ENCODE data around the gene BPNT1. TPM values are rescaled to one million over a fixed set of nuclear protein-coding genes. Genes with fewer than 3 reads are reported as not detected.

BPNT1 gene
- total and polyA plus RNA-seq, 2 experiments from 2014 or later, result 12.2 to 25.1 TPM

GRCh38 chr1:220019071-220019470, 70.5 kb downstream of the BPNT1 start:
- in situ Hi-C loops (cut with MboI), result no loop called here
- Histone ChIP-seq H3K4me3 (no peak overlapping the region), H3K4me1 (ENCODE audit: insufficient read depth) (peaks cover 2% of the 10 kb centered on the region), H3K4me2 (ENCODE audit: unreplicated experiment) (no peak overlapping the region), H3K9me3 (ENCODE audit: low read depth) (no peaks in the 10 kb centered on the region), H3F3A (ENCODE audit: insufficient read depth) (peaks cover 23% of the 10 kb centered on the region), H3K9ac (no peak overlapping the region), H3K9me2 (ENCODE audit: insufficient read depth) (no peaks in the 10 kb centered on the region), H2AFZ (no peak overlapping the region), H3K27ac (no peak overlapping the region), H3K27me3 (replicated peaks; ENCODE audit: insufficient read depth) (no peaks in the 10 kb centered on the region), H4K20me1 (ENCODE audit: insufficient read depth) (no peaks in the 10 kb centered on the region), H3K79me2 (ENCODE audit: insufficient read depth) (peaks cover 60% of the 10 kb centered on the region), H3K36me3 (ENCODE audit: low read depth) (peaks cover 74% of the 10 kb centered on the region)
- TF ChIP-seq EZH2 (IDR thresholded peaks at IDR 0.05; ENCODE audit: insufficient read depth, poor library complexity, severe bottlenecking) (no peak), EZH2phosphoT487 (IDR thresholded peaks at IDR 0.05; ENCODE audit: insufficient read depth, low read depth) (no peak)
- no peak for DNase-seq

DNA sequence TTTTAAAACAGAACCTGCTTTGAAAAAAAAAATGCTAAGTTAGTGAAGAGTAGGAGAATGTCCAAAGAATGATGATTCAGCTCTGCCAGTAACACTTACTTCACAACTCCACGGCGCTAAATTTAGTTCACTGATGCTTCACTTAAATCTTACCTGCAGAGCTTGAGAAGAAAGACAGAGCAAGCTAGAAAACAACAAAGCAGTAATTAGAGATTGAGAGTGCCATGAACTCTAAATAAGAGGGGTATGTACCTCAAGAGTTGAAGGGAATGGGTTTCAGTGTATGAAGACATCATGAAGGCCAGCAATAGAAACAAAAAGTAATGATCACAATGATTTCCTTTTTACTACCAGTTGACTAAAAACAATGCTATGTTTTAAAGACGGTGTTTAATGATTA, 76.1 kb downstream of the BPNT1 start:
- Histone ChIP-seq H2AFZ (no peak overlapping the region), H3K9me3 (ENCODE audit: low read depth) (no peaks in the 10 kb centered on the region), H3K36me3 (ENCODE audit: low read depth) (peaks cover 62% of the 10 kb centered on the region), H3K9me2 (ENCODE audit: insufficient read depth) (no peaks in the 10 kb centered on the region), H3K79me2 (ENCODE audit: insufficient read depth) (peaks cover 56% of the 10 kb centered on the region), H3K4me2 (ENCODE audit: unreplicated experiment) (peak overlapping the region; percentile 51), H3K27me3 (replicated peaks; ENCODE audit: insufficient read depth) (no peaks in the 10 kb centered on the region), H3K4me3 (peak overlapping the region; percentile 31; the same call in 1 of the 2 replicates), H3K4me1 (ENCODE audit: insufficient read depth) (peaks cover 31% of the 10 kb centered on the region), H3K9ac (no peak overlapping the region), H3F3A (ENCODE audit: insufficient read depth) (peaks cover 39% of the 10 kb centered on the region), H3K27ac (peak overlapping the region; percentile 48), H4K20me1 (ENCODE audit: insufficient read depth) (no peaks in the 10 kb centered on the region)
- in situ Hi-C loops (cut with MboI), result no loop called here
- 33 to 51% methylated on average over 3 of the region's 3 CpGs for WGBS, 2 experiments (ENCODE audit: low coverage in 1 of 2, low lambda C conversion rate in 2 of 2, missing lambda C conversion rate in 2 of 2)
- no peak for TF ChIP-seq EZH2phosphoT487 (IDR thresholded peaks at IDR 0.05; ENCODE audit: insufficient read depth, low read depth)
- no peak for TF ChIP-seq EZH2 (IDR thresholded peaks at IDR 0.05; ENCODE audit: insufficient read depth, poor library complexity, severe bottlenecking)
- peak; percentile 81 for DNase-seq

DNA sequence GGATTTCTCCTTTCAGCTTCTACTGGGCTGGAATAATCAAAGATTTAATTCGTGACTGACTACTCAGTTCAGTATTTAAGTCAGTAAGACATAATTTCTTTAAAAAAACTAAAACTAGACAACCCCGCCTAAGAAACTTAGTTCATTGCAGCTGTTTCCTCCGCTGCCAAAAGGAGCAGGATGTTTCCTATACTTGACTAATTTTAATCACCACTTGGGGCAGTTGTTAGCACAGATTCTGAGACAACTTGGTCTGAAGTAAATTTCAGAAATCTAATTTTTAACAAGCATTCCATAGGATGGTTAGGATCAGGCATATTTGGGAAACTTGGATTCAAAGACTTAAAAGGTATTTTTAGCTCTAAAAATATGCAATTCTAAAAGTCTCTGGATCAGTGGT, 77.3 kb downstream of the BPNT1 start:
- peaks cover 55% of the 10 kb centered on the region for H3K79me2 ChIP-seq (ENCODE audit: insufficient read depth)
- no peak overlapping the region for H3K4me3 ChIP-seq
- TF ChIP-seq EZH2phosphoT487 (IDR thresholded peaks at IDR 0.05; ENCODE audit: insufficient read depth, low read depth) (no peak), EZH2 (IDR thresholded peaks at IDR 0.05; ENCODE audit: insufficient read depth, poor library complexity, severe bottlenecking) (no peak)
- 35 to 42% methylated on average over 3 of the region's 3 CpGs for WGBS, 2 experiments (ENCODE audit: low coverage in 1 of 2, low lambda C conversion rate in 2 of 2, missing lambda C conversion rate in 2 of 2)
- DNase-seq, result peak; percentile 56
- in situ Hi-C loops (cut with MboI), result no loop called here
- no peak overlapping the region for H2AFZ ChIP-seq
- peak overlapping the region; percentile 48 for H3K27ac ChIP-seq
- no peaks in the 10 kb centered on the region for H3K9me2 ChIP-seq (ENCODE audit: insufficient read depth)
- H4K20me1 ChIP-seq (ENCODE audit: insufficient read depth), result no peaks in the 10 kb centered on the region
- H3K9ac ChIP-seq, result peak overlapping the region; percentile 21; the same call in 1 of the 2 replicates
- peak overlapping the region; percentile 16 for H3K4me2 ChIP-seq (ENCODE audit: unreplicated experiment)
- H3F3A ChIP-seq (ENCODE audit: insufficient read depth), result peaks cover 39% of the 10 kb centered on the region
- no peaks in the 10 kb centered on the region for H3K9me3 ChIP-seq (ENCODE audit: low read depth)
- H3K27me3 ChIP-seq (replicated peaks; ENCODE audit: insufficient read depth), result no peaks in the 10 kb centered on the region
- peaks cover 31% of the 10 kb centered on the region for H3K4me1 ChIP-seq (ENCODE audit: insufficient read depth)
- peaks cover 57% of the 10 kb centered on the region for H3K36me3 ChIP-seq (ENCODE audit: low read depth)

GRCh38 chr1:220011620-220012019, 78.0 kb downstream of the BPNT1 start:
- H3K4me2 ChIP-seq (ENCODE audit: unreplicated experiment), result peak overlapping the region; percentile 16
- no peaks in the 10 kb centered on the region for H3K9me2 ChIP-seq (ENCODE audit: insufficient read depth)
- H4K20me1 ChIP-seq (ENCODE audit: insufficient read depth), result no peaks in the 10 kb centered on the region
- H3K27me3 ChIP-seq (replicated peaks; ENCODE audit: insufficient read depth), result no peaks in the 10 kb centered on the region
- DNase-seq, result peak; percentile 61
- peaks cover 57% of the 10 kb centered on the region for H3K36me3 ChIP-seq (ENCODE audit: low read depth)
- no peaks in the 10 kb centered on the region for H3K9me3 ChIP-seq (ENCODE audit: low read depth)
- H3K9ac ChIP-seq, result 0 out of 2 replicates have a peak overlapping the region, but pooled peaks have one; percentile 21
- peak overlapping the region; percentile 48 for H3K27ac ChIP-seq
- H3K79me2 ChIP-seq (ENCODE audit: insufficient read depth), result peaks cover 61% of the 10 kb centered on the region
- H3K4me3 ChIP-seq, result no peak overlapping the region
- no peak for TF ChIP-seq EZH2phosphoT487 (IDR thresholded peaks at IDR 0.05; ENCODE audit: insufficient read depth, low read depth)
- no peak for TF ChIP-seq EZH2 (IDR thresholded peaks at IDR 0.05; ENCODE audit: insufficient read depth, poor library complexity, severe bottlenecking)
- no peak overlapping the region for H2AFZ ChIP-seq
- H3K4me1 ChIP-seq (ENCODE audit: insufficient read depth), result peaks cover 31% of the 10 kb centered on the region
- in situ Hi-C loops (cut with MboI), result no loop called here
- H3F3A ChIP-seq (ENCODE audit: insufficient read depth), result peaks cover 39% of the 10 kb centered on the region

MicroRNA genes within 50 kb of the gene (microRNA counts, 767-probe panel; counts per million panel counts)
- microRNA hsa-miR-194-5p, result 447 counts per million, percentile 86 among the panel's probes with 10 or more counts
- microRNA hsa-miR-215, result 447 counts per million, percentile 86 among the panel's probes with 10 or more counts

Small RNA genes lying within 50 kb of the gene (microRNA-seq; reads per million reads assigned to microRNA genes)
- gene MIR194-1 (ENCODE audit: borderline number of aligned reads) (not detected), gene MIR215 (ENCODE audit: borderline number of aligned reads) (not detected)

Small RNA genes lying within 50 kb of the gene (small RNA-seq; reads per million reads assigned to genes)
- gene MIR194-1 (ENCODE audit: low read depth, low replicate concordance), result not detected
- not detected for gene MIR215 (ENCODE audit: low read depth, low replicate concordance)

Other genes starting within 250 kb of the BPNT1 start
- gene SLC30A10, start 161.2 kb downstream of the BPNT1 start, total RNA-seq (2014; rRNA removed; shearing (Covaris generic)), result not detected in 2 replicates
- not detected in 2 replicates for gene SLC30A10, start 161.2 kb downstream of the BPNT1 start, polyA plus RNA-seq (2016; fragmentation: Nextera tagmentation; extraction: Ambion mirVana)
- gene EPRS1, start 43.3 kb downstream of the BPNT1 start, total RNA-seq (2014; rRNA removed; shearing (Covaris generic)), result 141 and 151 TPM in 2 replicates
- 167 and 169 TPM in 2 replicates for gene EPRS1, start 43.3 kb downstream of the BPNT1 start, polyA plus RNA-seq (2016; fragmentation: Nextera tagmentation; extraction: Ambion mirVana)
- 93.3 and 98.5 TPM in 2 replicates for gene IARS2, start 4.3 kb upstream of the BPNT1 start, total RNA-seq (2014; rRNA removed; shearing (Covaris generic))
- 67.0 and 67.1 TPM in 2 replicates for gene IARS2, start 4.3 kb upstream of the BPNT1 start, polyA plus RNA-seq (2016; fragmentation: Nextera tagmentation; extraction: Ambion mirVana)
- gene RAB3GAP2, start 182.7 kb upstream of the BPNT1 start, total RNA-seq (2014; rRNA removed; shearing (Covaris generic)), result 22.6 and 24.4 TPM in 2 replicates
- 14.5 and 15.8 TPM in 2 replicates for gene RAB3GAP2, start 182.7 kb upstream of the BPNT1 start, polyA plus RNA-seq (2016; fragmentation: Nextera tagmentation; extraction: Ambion mirVana)

Measured in GM23248 (cell line).